ENCODE results near the gene PRKAG2.

DNA sequence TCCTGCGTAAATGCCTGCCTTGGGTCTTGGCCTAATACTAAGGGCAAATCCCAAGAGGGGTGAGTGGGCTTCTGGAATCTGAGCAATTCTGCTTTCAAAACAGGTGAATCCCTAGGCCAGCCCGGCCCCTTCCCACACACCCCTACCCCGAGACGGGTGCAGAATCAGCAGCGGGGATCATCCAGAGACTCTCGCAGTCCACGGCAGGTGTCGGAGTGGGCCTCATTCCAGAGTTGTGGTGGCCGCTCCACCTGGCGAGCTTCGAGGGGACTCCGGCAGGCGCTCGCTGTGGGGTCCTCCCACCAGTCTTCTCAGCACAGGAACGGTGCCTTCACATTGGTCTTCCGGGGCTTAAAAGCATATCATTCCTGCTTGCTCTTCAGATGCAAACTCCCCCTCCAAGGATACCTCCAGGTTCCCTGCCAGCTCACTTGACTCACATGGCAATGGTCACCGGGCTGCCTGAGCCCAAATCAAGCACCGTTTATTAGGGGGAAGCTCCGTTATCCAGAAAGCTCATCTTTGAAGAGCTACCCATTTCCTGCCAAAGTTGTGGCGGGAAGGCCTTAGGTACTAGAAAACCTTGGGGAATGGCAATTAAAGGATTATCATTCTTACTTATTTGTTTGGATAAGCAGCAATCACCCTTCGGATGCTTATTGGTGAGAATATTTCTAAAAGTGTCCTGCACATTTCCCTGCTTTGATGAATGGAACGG is 67.6 kb downstream of the PRKAG2 start:
- TF ChIP-seq CTCF (IDR thresholded peaks at IDR 0.05), result no peak
- TF ChIP-seq TAF1 (IDR thresholded peaks at IDR 0.05; ENCODE audit: borderline replicate concordance, low read depth, low read length), result no peak
- TF ChIP-seq, protein P1, sequence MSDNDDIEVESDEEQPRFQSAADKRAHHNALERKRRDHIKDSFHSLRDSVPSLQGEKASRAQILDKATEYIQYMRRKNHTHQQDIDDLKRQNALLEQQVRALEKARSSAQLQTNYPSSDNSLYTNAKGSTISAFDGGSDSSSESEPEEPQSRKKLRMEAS (IDR thresholded peaks at IDR 0.05; ENCODE audit: low read depth), result no peak
- TF ChIP-seq RAD21 (IDR thresholded peaks at IDR 0.05; ENCODE audit: low read length), result no peak
- no peak for TF ChIP-seq EZH2phosphoT487 (IDR thresholded peaks at IDR 0.05; ENCODE audit: borderline replicate concordance, low read depth)
- TF ChIP-seq, protein P2, sequence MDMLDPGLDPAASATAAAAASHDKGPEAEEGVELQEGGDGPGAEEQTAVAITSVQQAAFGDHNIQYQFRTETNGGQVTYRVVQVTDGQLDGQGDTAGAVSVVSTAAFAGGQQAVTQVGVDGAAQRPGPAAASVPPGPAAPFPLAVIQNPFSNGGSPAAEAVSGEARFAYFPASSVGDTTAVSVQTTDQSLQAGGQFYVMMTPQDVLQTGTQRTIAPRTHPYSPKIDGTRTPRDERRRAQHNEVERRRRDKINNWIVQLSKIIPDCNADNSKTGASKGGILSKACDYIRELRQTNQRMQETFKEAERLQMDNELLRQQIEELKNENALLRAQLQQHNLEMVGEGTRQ (IDR thresholded peaks at IDR 0.05; ENCODE audit: borderline replicate concordance, low read depth, low read length), result no peak
- TF ChIP-seq EP300 (IDR thresholded peaks at IDR 0.05; ENCODE audit: borderline replicate concordance in 1 of 2, low read depth in 1 of 2, low read length in 1 of 2), result no peak
- TF ChIP-seq POLR2AphosphoS5 (IDR thresholded peaks at IDR 0.05; ENCODE audit: low read depth, low read length), result no peak
- no peak for TF ChIP-seq YY1 (IDR thresholded peaks at IDR 0.05; ENCODE audit: low read depth)
- TF ChIP-seq GABPA (IDR thresholded peaks at IDR 0.05; ENCODE audit: low read depth), result no peak
- TF ChIP-seq RCOR1 (IDR thresholded peaks at IDR 0.05; ENCODE audit: low read length), result no peak
- TF ChIP-seq TEAD4 (IDR thresholded peaks at IDR 0.05; ENCODE audit: borderline replicate concordance, insufficient read depth), result no peak
